DOHH2 (cell line): ENCODE measurements around the gene SNCB.

Experiments used
- H3F3A ChIP-seq: fragments of 200-600 bp; sonication (generic), shearing (Covaris generic); 2 replicates; pipeline ENCODE4 v1.6.0; 2016; ENCODE audit warnings: antibody characterized with exemption, mild to moderate bottlenecking; ENCODE audit not compliant: control insufficient read depth, insufficient read depth
- H3K27ac ChIP-seq: fragments of 200-600 bp; sonication (generic); 2 replicates; pipeline ENCODE4 v1.5.1; 2014; ENCODE audit warnings: low read depth, mild to moderate bottlenecking, low read length, moderate library complexity
- H3K27me3 ChIP-seq: fragments of 200-600 bp; sonication (generic); 2 replicates; pipeline ENCODE4 v1.6.1; 2014; ENCODE audit warnings: mild to moderate bottlenecking, low read length, mixed read lengths; ENCODE audit not compliant: control insufficient read depth
- H3K36me3 ChIP-seq: fragments of 200-600 bp; sonication (generic); 2 replicates; pipeline ENCODE4 v1.6.1; 2014; ENCODE audit warnings: mild to moderate bottlenecking, low read length, moderate library complexity, mixed read lengths; ENCODE audit not compliant: control insufficient read depth
- H3K4me1 ChIP-seq: fragments of 200-600 bp; sonication (generic); 2 replicates; pipeline ENCODE4 v1.6.1; 2014; ENCODE audit warnings: mild to moderate bottlenecking, low read length, mixed read lengths; ENCODE audit not compliant: control insufficient read depth
- H3K4me2 ChIP-seq: fragments of 200-600 bp; sonication (generic); 2 replicates; pipeline ENCODE4 v1.6.0; 2014; ENCODE audit warnings: mild to moderate bottlenecking, low read length, moderate library complexity
- H3K4me3 ChIP-seq: fragments of 200-600 bp; sonication (generic); 2 replicates; pipeline ENCODE4 v1.5.1; 2014; ENCODE audit warnings: mild to moderate bottlenecking, low read length, mixed read lengths
- H3K79me2 ChIP-seq: fragments of 200-600 bp; sonication (generic); 2 replicates; pipeline ENCODE4 v1.6.1; 2014; ENCODE audit warnings: mild to moderate bottlenecking, low read length, mixed read lengths; ENCODE audit not compliant: control insufficient read depth
- H3K9me2 ChIP-seq: fragments of 200-600 bp; sonication (generic); replicated peaks from 2 replicates; pipeline ENCODE4 v1.6.1; 2014; ENCODE audit warnings: mild to moderate bottlenecking, low read length, mixed read lengths; ENCODE audit not compliant: control insufficient read depth
- H3K9me3 ChIP-seq: fragments of 200-600 bp; sonication (generic); 2 replicates; pipeline ENCODE4 v1.6.1; 2014; ENCODE audit warnings: antibody characterized with exemption, low read length, mixed read lengths; ENCODE audit not compliant: control insufficient read depth, insufficient read depth
- H4K20me1 ChIP-seq: fragments of 200-600 bp; sonication (generic); 2 replicates; pipeline ENCODE4 v1.6.0; 2014; ENCODE audit warnings: low read depth, mild to moderate bottlenecking, antibody characterized with exemption, low read length, moderate library complexity; ENCODE audit not compliant: control insufficient read depth, insufficient read depth
- EZH2phosphoT487 ChIP-seq: fragments of 200-600 bp; sonication (generic); IDR thresholded peaks from 2 replicates; pipeline ENCODE4 v1.6.1; 2017; ENCODE audit warnings: borderline replicate concordance, mild to moderate bottlenecking, antibody characterized with exemption, low read length, moderate library complexity, mixed read lengths
- TF ChIP-seq, protein P1 (sequence below): fragments of 200-600 bp; sonication (generic); IDR thresholded peaks from one replicate; pipeline ENCODE4 v1.5.1; 2014; ENCODE audit warnings: antibody characterized with exemption, mild to moderate bottlenecking, low read depth, low read length; ENCODE audit not compliant: poor library complexity, severe bottlenecking

SNCB gene

DNA sequence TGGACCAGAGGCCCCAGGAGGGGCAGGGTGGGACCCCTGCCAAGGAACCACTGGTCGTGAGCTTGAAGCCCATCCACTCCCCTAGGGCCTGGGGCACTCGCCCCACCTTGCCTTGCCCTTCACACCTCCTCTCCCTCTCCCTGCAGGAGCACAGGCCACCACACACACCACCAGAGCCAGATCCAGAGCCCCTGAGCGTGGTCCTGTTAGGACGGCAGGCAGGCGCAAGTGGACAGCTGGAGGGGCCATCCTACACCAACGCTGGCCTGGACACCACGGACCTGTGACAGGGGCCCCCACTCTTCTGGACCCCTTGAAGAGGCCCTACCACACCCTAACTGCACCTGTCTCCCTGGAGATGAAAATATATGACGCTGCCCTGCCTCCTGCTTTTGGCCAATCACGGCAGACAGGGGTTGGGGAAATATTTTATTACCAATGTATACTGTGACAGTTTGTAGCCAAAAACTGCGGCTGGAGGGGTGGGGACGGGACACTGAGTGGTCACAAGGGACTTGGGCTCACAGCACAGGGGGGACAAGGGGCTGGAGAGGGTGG is 34.9 kb downstream of the SNCB start:
- Histone ChIP-seq H3K4me2 (no peak overlapping the region), H3F3A (peaks cover 4% of the 10 kb centered on the region; the same call in 1 of the 2 replicates), H4K20me1 (no peaks in the 10 kb centered on the region), H3K36me3 (peaks cover 17% of the 10 kb centered on the region), H3K4me3 (no peak overlapping the region), H3K9me3 (peaks cover 12% of the 10 kb centered on the region; the same call in 1 of the 2 replicates), H3K9me2 (no peaks in the 10 kb centered on the region), H3K4me1 (no peaks in the 10 kb centered on the region), H3K27ac (no peak overlapping the region), H3K27me3 (no peaks in the 10 kb centered on the region), H3K79me2 (no peaks in the 10 kb centered on the region)
- TF ChIP-seq, protein P1, sequence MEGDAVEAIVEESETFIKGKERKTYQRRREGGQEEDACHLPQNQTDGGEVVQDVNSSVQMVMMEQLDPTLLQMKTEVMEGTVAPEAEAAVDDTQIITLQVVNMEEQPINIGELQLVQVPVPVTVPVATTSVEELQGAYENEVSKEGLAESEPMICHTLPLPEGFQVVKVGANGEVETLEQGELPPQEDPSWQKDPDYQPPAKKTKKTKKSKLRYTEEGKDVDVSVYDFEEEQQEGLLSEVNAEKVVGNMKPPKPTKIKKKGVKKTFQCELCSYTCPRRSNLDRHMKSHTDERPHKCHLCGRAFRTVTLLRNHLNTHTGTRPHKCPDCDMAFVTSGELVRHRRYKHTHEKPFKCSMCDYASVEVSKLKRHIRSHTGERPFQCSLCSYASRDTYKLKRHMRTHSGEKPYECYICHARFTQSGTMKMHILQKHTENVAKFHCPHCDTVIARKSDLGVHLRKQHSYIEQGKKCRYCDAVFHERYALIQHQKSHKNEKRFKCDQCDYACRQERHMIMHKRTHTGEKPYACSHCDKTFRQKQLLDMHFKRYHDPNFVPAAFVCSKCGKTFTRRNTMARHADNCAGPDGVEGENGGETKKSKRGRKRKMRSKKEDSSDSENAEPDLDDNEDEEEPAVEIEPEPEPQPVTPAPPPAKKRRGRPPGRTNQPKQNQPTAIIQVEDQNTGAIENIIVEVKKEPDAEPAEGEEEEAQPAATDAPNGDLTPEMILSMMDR, result no peak
- TF ChIP-seq EZH2phosphoT487, result no peak

DNA sequence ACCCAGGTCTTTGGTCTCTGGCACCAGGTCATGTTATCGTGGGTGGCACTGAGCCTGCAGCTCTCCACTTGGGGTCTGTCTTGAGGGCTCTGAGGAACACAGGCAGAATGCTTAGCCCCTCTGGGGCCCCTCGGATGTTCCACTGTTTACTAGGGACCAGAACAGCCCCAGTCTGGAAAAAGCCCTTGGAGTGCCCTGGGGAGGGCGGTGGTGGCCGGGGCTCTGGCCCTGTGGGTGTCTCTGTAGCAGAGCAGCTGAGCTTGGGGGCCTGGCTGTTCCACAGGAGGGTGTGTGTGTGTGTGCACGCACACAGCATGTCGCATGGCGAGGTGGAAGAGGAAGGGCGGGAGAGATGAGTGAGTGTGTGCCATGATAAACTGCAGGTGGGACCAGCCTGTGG is 35.8 kb downstream of the SNCB start:
- TF ChIP-seq, protein P1, result no peak
- no peak for TF ChIP-seq EZH2phosphoT487
- H3F3A ChIP-seq, result peaks cover 4% of the 10 kb centered on the region; the same call in 1 of the 2 replicates
- H3K79me2 ChIP-seq, result no peaks in the 10 kb centered on the region
- no peak overlapping the region for H3K4me3 ChIP-seq
- H3K27ac ChIP-seq, result no peak overlapping the region
- H3K27me3 ChIP-seq, result no peaks in the 10 kb centered on the region
- H3K4me2 ChIP-seq, result no peak overlapping the region
- no peaks in the 10 kb centered on the region for H4K20me1 ChIP-seq
- H3K9me2 ChIP-seq, result no peaks in the 10 kb centered on the region
- peaks cover 17% of the 10 kb centered on the region for H3K36me3 ChIP-seq
- peaks cover 12% of the 10 kb centered on the region; the same call in 1 of the 2 replicates for H3K9me3 ChIP-seq
- no peaks in the 10 kb centered on the region for H3K4me1 ChIP-seq

- Histone ChIP-seq H3K9me3 (peaks cover 12% of the 10 kb centered on the region; the same call in 1 of the 2 replicates), H3K4me3 (no peak overlapping the region), H3K4me2 (no peak overlapping the region), H3K27me3 (no peaks in the 10 kb centered on the region), H3K36me3 (peaks cover 11% of the 10 kb centered on the region), H3K27ac (no peak overlapping the region), H3K4me1 (no peaks in the 10 kb centered on the region), H4K20me1 (no peaks in the 10 kb centered on the region), H3F3A (peaks cover 4% of the 10 kb centered on the region; the same call in 1 of the 2 replicates), H3K79me2 (no peaks in the 10 kb centered on the region), H3K9me2 (no peaks in the 10 kb centered on the region)
- TF ChIP-seq, protein P1, result no peak
These were observed 37.0 kb downstream of the SNCB start for GRCh38 chr5:176593273-176593869.
